HG03175 (cell line): Measurements from ENCODE around the gene EIF4B.
"Not testable (repeated sequence)": the region's sequence is repeated elsewhere in the genome, so short reads cannot be mapped to it uniquely, and the experiment has no call there.

ENCODE experiments used
- ATAC-seq: cut with Tn5 transposase; IDR thresholded peaks from one replicate; pipeline ENCODE4 v1.9.1; 2021; ENCODE audit warnings: mild to moderate bottlenecking, moderate library complexity; ENCODE audit not compliant: unreplicated experiment

Gene EIF4B

DNA sequence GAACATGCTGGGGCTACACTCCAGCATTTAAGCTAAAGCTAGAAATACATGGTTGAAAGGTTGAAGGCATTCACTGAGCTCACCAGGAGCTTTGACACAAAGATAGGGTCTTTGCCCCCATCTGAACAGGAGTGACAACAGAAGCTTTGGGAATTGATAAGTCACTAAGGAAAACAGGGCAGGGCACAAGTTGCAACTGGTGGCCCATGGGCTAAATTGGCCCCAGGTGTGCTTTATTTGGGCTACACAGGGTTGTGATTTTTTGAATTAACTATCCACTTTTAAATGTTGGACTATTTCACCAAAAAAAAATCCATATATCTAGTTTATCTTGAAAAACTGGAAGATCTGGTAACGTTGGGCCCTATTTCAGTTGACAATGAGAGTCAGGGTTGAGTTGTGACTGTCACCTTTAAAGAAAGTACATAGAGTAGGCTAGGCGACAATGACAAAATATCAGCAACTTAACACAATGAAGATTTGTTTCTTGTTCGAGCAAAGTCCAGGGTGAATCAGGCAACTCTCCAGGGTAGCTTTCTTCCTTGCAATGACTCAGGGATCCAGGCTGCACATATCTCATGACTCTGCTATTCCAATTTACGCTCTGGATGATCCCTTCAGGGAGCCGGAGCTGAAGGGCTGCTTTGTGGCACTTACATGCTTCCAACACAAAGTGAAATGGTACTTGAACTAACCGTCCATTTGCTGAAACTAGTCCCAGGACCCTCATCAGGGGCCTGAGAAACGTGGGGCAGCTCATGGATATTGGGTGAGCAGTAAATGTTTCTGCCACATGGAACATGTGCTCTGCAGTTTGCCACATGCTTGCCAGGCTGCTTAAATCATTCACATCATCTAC, 13.3 kb upstream of the EIF4B start:
- no peak for ATAC-seq

DNA sequence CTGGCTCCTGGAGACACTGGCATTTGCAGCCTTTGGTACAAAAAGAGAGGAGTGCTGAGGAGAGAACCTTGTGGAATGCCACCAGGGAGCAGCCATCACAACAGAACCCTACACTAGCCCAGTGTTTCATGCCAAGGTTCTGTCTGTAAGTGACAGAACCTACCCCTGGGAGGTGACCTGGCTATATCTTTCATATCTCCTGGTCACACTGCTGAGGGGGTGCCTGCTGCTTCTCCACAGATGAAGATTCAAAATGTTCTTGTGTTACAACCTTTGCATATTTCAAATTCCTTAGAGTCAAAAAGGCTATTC, 12.7 kb upstream of the EIF4B start:
- no peak for ATAC-seq

DNA sequence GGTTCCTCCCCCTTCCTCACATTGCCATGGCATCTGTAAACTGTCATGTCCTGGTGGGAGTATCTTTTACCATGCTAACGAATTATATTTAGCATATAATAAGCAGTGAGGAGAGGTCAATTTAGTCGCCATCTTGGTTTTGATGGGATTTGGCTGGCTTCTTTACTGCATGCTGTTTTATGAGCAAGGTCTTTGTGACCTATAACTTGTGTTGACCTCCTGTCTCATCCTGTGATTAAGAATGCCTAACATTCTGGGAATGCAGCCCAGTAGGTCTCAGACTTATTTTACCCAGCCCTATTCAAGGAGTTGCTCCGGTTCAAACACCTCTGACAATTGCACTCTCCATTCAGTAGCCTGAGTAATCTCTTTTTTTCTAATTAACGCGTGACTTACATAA, 2.1 kb upstream of the EIF4B start:
- ATAC-seq: no peak

DNA sequence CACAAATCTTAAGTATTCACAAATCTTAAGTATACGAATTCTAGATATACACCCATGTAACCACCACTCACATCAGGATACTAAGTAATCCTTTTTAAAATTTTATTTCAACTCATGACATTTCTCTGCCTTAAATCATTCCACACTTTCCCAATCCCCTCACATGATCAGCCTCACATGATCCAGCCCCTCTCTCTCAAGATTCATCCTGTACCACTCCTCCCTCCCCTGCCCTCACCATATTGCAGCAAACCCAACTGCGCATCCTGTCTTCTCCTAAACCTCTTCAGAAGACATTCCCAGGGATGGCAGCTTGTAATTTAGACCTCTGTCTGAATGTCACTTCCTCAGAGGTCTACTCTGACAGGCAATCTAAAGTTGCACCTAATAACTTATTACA, 1.7 kb upstream of the EIF4B start:
- no peak for ATAC-seq

DNA sequence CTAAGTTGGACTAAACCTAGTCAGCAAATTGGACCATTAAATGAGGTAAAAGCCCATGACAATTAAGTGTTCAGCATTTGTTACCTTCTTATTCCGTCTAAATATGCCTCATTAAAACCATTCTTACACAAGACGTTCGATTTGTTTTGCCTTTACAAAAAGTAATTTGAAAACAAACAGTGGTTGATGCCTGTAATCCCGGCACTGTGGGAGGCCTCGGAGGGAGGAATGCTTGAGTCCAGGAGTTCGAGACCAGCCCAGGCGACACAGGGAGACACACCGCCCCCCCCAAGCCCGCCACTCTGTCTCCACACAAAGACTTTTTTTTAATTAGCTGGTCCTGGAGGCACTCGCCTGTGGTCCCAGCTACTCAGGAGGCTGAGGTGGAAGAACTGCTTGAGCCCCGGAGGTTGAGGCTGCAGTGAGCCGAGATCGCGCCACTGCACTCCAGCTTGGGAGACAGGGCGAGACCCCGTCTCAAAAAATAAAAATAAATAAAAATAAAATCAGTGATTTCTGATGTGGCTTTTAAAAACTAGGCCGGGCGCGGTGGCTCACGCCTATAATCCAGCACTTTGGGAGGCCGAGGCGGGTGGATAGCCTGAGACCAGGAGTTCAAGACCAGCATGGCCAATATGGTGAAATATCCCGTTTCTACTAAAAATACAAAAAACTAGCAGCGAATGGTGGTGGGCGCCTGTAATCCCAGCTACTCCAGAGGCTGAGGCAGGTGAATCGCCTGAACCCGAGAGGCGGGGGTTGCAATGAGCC, 856 bp upstream of the EIF4B start:
- ATAC-seq: no peak

DNA sequence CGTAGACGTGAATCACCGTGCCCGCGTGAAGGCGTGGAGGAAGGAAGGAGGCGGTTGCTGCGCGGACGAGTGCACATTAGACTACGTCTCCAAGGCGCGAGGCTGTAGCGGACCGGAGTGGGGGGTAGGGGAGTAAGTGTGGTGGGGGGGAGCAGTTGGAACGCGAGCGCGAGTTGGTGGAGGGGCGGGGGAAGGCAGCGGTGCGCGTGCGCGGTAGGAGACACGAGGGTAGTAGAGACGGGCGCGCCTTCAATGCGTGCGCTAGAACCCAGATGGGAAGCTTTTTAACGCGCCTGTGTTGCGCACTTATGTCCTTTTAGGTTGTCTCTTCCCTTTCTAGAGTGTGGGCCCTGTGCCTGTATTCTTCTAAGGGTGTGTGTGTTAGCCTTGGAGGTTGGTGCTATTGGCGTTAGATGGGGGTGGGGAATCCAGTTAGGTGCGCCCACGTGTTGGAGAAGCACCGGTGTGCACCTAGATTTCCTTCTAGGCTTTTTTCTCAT, 604 bp downstream of the EIF4B start:
- ATAC-seq: no peak

DNA sequence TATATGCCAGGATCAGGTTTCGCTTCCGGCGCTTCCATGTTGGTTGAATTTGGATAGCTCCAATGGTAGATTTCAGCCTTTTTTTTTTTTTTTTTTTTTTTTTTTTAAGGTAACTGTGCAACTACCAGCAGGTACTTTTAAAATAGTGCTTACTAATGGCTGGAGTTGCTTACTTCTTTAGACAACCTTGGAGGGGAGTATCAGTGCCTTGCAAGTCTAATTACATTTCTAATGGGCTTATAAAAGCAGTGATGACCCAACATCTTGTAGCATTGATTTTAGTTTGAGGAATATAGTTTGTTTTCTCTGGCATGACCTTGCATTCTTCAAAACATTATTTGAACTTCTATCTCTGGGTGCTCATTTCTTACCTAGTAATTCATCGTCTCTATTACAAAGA, 1.1 kb downstream of the EIF4B start:
- ATAC-seq: no peak

DNA sequence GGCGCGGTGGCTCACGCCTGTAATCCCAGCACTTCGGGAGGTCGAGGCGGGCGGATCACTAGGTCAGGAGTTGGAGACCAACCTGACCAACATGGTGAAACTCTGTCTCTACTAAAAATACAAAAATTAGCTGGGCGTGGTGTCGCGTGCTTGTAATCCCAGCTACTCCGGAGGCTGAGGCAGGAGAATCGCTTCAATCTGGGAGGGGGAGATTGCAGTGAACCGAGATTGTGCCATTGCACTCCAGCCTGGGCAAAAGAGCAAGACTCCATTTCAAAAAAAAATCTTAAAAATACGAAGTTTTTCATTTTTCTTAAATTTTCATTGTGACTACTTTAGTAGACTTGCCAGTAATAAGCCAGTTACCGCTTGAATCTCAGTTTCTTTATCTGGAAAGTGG, 2.5 kb downstream of the EIF4B start:
- ATAC-seq: not testable (repeated sequence)

DNA sequence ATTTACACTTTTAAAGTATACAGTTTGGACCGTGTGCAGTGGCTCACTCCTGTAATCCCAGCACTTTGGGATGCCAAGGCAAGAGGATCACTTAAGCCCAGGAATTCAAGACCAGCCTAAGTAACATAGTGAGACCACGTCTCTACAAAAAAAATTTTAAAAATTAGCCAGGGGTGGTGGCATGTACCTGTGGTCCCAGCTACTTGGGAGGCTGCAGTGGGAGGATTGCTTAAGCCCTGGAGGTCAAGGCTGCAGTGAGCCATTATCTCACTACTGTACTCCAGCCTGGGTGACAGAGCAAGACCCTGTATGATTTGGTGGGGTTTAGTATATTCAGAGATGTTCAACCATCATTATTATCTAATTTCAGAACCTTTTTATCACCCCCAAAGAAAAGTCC, 4.7 kb downstream of the EIF4B start:
- no peak for ATAC-seq

DNA sequence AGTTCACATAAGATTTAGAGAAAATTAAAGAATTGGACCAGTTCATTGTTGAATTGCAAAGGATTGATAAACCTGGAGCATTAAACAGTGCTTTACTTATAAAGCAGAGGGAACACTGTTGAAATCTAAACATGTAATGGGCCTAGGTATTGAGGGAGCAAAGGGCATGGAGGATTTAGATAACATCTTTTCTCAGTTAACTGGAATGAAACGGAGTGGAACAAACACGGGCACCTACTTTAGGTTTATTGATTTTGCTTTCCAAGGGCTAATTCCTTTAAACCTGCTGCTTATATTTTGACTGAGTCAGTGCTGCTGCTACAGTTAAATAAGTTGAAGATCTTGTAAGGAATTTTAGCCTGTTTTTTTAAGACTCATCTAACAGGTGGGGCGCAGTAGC, 5.6 kb downstream of the EIF4B start:
- no peak for ATAC-seq

DNA sequence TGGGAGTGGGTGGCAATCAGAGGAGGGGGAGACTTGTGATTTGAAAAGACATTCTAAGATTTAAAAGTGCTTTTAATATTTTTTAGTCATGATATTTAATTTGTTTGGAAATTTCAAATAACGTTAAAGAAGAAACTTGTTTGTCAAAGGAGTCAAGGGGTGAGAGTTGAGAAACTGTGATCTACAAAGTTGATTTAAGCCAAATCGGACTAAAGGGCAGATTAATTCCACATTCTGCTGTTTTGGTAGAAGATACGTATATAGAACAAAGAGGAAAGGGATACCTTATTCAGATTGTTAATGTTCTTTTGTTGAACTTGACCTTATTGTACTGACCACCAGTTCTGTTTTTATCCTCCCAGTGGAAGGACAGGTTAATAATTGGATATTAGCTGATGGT, 6.7 kb downstream of the EIF4B start:
- ATAC-seq: no peak

DNA sequence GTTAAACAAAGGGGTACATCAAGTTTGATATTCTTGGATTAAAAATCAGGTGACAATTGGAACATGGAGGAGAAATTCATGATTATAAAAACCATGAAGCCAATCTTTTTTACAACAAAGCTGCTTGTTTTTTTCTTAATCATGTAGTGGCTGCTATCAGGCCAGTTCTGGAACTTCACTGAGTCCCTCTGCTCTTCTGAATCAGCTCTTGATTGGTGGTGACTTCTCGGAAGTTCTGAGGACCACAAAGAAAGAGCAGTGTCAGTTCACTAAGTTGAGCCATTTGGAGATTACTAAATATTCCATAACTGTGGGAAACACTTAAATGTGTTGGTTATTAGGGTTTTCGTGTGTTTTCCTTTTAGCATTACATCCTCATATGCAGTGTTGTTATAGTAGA, 8.5 kb downstream of the EIF4B start:
- no peak for ATAC-seq

DNA sequence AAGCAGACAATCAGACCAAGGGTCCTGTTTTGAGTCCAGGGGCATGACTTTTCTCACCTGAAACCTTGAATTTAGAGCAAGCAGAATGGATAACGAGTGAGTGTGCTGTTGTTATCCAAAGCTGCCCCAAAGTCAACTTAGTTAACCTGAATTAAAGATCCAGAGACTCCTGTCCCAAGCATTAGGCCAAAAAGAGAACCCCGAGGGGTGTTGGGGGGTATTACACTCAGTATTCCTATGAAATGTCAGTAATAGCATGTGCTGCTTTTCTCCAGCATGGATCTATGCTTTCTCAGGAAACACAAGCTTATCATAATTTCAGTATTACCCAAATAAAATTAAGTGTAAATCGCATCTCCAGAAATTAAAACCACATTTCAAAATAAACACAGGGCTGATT, 19.0 kb downstream of the EIF4B start:
- no peak for ATAC-seq

DNA sequence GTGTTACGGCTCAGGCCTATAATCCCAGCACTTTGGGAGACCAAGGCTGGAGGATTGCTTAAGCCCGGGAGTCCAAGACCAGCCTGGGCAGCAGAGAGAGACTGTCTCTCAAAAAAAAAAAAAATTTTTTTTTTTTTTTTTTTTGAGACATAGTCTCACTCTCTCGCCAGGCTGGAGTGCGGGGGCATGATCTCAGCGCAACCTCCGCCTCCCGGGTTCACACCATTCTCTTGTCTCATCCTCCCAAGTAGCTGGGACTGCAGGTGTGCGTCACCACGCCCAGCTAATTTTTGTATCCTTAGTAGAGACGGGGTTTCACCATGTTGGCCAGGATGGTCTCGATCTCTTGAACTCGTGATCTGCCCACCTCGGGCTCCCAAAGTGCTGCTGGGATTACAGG, 20.8 kb downstream of the EIF4B start:
- ATAC-seq: not testable (repeated sequence)

DNA sequence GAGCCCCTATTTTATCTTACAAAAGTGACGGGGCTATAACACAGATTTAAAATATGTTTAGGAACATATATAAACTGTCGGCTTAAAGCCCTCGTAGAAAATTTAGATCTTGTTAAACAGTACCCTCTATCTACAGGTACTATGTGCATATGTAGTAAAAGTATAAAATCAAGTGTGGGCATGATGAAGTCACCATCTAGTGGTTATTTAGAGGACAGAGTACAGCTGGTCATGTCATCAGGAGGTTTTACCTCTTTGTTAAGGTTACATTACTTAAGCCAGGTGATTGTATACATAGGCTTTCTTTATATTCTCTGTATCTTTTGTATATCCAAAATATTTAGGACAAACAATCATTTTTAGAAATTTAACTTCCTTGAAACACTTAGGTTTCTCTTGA, 25.4 kb downstream of the EIF4B start:
- no peak for ATAC-seq

DNA sequence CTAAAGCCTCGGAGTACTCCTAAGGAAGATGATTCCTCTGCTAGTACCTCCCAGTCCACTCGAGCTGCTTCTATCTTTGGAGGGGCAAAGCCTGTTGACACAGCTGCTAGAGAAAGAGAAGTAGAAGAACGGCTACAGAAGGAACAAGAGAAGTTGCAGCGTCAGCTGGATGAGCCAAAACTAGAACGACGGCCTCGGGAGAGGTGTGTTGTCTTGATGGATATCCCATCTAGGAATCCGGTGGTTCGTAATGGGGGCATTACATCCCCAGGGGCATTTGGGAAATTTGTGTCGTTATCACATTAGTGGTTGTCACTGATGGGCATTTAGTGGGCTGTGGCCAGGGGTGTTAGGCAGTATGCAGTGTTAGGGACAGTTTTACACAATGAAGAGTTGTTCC, 27.6 kb downstream of the EIF4B start:
- ATAC-seq: not testable (repeated sequence)

DNA sequence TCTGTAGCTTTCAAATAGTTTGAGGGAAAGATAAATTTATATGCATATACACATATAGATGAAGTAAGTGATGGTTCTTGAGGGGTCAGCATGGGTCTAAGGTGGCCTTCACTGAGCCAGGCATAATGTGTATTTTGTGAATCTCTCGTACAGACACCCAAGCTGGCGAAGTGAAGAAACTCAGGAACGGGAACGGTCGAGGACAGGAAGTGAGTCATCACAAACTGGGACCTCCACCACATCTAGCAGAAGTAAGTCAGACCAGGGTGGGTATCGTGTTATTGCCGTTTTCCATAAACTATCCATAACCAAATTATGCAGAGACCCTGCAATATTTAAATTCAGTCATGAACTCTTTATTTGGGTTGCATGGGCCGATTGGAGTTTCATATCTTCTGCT, 28.2 kb downstream of the EIF4B start:
- no peak for ATAC-seq

DNA sequence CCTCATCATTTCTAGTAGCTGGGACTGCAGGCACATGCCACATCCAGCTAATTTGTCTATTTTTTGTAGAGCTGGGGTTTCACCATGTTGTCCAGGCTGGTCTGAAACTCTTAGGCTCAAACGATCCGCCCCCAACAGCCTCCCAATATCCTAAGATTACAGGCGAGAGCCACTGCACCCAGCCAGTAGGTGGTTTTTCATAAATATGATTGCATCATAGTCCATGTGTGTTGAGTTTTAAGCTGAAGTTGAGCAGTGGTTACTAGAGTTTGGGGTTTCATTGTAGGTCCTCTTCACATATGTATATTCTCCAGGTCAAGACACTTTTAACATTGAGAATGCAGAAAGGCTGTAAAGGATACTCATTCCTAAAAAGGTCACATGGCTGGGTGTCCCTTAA, 30.5 kb downstream of the EIF4B start:
- no peak for ATAC-seq

DNA sequence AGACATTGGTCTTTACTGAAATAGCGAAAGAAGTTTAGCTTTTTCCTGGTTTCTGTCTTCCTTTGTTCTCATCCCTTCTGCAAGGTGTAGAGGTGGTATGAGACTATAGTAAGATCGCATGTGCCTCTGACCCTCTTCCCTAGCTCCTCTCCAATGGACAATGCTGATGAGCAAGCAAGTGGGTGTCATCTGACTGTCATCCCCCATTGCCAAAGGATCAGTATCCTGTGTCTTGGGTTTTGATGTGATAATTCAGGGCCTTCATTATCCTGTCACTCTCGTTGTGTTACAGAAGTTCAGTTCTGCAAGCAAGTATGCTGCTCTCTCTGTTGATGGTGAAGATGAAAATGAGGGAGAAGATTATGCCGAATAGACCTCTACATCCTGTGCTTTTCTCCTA, 33.6 kb downstream of the EIF4B start:
- ATAC-seq: no peak

DNA sequence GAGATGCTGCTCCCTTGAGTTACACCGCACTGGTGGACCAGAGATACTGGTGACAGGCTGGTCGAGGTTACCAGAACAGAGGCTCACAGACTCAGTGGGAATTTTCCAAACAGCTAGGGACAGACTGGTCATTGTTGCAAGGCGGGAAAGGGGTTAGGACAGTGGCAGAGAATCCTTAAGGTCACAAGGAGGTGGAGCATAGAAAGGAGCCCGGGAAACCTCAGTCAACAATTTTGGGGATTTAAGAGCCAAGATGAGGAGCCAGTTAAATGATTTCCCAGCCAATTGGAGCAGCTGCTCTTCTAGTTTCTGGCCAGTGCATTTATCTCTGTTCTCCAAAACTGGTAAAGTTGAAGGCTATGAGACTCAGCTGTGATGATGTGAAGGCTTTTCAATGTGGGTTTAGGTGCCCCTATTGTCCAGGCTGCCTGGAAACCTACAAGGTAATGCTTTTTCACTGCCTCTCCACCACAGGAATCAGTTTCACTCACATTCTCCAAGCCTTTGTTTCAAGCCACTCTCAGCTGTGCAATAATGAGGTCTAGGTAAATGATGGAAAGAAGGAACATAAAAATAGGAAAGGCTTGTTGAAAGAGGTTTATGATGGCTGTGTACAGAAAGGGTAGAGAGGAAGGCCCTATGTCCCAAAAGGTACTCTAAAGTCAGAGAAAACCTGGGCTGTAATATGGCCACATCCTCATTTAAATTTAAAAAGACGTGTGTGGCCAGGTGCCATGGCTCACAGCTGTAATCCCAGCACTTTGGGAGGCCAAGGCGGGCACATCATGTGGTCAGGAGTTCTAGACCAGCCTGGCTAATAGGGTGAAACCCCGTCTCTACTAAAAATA, 36.6 kb downstream of the EIF4B start:
- ATAC-seq: no peak

DNA sequence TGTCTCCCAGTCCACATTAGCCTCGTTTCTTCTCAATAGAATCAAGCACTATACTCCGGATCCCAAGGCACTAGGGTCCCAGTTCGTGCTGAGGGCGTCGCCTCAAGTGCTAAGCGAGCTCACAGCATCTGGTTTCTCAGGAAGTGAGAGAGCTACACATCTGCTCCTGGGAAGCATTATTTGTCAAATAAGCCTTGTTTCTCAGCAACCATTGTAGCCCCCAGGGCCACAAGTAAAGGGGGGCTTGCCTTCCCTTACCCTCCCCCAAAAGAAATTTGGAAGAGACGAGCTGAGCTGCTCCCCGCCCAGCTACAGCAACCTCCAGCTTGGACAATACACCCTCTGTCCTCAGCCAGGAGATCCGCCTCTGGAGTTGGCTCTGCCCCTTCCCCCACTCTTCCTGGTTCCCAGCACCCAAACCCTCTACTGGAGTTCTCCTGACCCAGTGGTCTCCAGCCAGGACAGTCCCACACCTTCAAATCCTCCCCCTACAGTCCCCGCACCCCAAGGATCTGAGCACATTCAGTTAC, 37.9 kb downstream of the EIF4B start:
- ATAC-seq: no peak
